A549 (cell line): ENCODE measurements around the gene CNTNAP2. TPM values are rescaled to one million over a fixed set of nuclear protein-coding genes. Genes with fewer than 3 reads are reported as not detected.

ENCODE experiments used
- ATAC-seq, 2 experiments: fragments of 200-7000 bp in 1 of 2; fragments of >200 bp in 1 of 2; cut with Nextera tagmentation in 1 of 2; cut with Tn5 transposase in 1 of 2; 3 replicates each; pipeline versions ENCODE4 v1.8.0 to v1.9.1; 2018 to 2020; ENCODE audit warnings: mild to moderate bottlenecking in 1 of 2, moderate library complexity in 1 of 2
- CTCF ChIA-PET: fragments of 300-600 bp; sonication (Branson Sonifier 250); formaldehyde crosslinking; extraction: SDS; loops from one replicate; lab custom pipeline; 2021; ENCODE audit warnings: antibody characterized with exemption, inconsistent platforms; lab: Yijun Ruan, JAX
- POLR2A ChIA-PET: fragments of 350-600 bp; formaldehyde crosslinking; extraction: SDS; loops from one replicate; lab custom pipeline; 2021; ENCODE audit warnings: antibody characterized with exemption, inconsistent platforms; lab: Yijun Ruan, JAX
- DNase-seq, 2 experiments: peaks; one replicate each; pipeline versions ENCODE4 v3.0.0 to v3.0.0-alpha.2; 2011 to 2016; ENCODE audit warnings: low read depth in 1 of 2, low spot score in 1 of 2
- FAIRE-seq: peaks from 2 replicates; lab custom pipeline; 2011; peaks lifted over from hg19 to GRCh38; lab: Jason Lieb, UNC
- H3K27ac ChIP-seq, 2 experiments: fragments of >200 bp; sonication (Bioruptor Twin); formaldehyde crosslinking; 3 replicates each; pipeline ENCODE4 v1.5.1; 2016 to 2017
- H3K4me1 ChIP-seq: fragments of >200 bp; sonication (Bioruptor Twin); formaldehyde crosslinking; 3 replicates; pipeline ENCODE4 v1.6.1; 2016
- H3K4me2 ChIP-seq: fragments of >200 bp; sonication (Bioruptor Twin); formaldehyde crosslinking; 3 replicates; pipeline ENCODE4 v1.6.1; 2016
- H3K4me3 ChIP-seq: fragments of >200 bp; sonication (Bioruptor Twin); formaldehyde crosslinking; 3 replicates; pipeline ENCODE4 v1.5.1; 2016
- H3K9me3 ChIP-seq: fragments of >200 bp; sonication (Bioruptor Twin); formaldehyde crosslinking; 3 replicates; pipeline ENCODE4 v1.6.1; 2016
- CBX2 ChIP-seq: fragments of 200-600 bp; sonication (generic); IDR thresholded peaks from 2 replicates; pipeline ENCODE4 v1.6.1; 2016; ENCODE audit warnings: low read depth, mild to moderate bottlenecking, borderline replicate concordance
- EP300 ChIP-seq, 2 experiments: fragments of >200 bp; sonication (Bioruptor Twin); formaldehyde crosslinking; IDR thresholded peaks; 2 replicates in 1 of 2; 3 replicates in 1 of 2; pipeline ENCODE4 v1.6.1; 2016 to 2017
- FOSL2 ChIP-seq, 2 experiments: fragments of 450-650 bp in 1 of 2; fragments of >200 bp in 1 of 2; sonication (Bioruptor Twin) in 1 of 2; formaldehyde crosslinking; IDR thresholded peaks; 2 replicates each; pipeline versions ENCODE4 v1.5.0 to v1.6.1; 2016 to 2020; ENCODE audit warnings: mild to moderate bottlenecking in 1 of 2, moderate library complexity in 1 of 2
- HEYL ChIP-seq: fragments of 250-450 bp; sonication (Bioruptor Pico); IDR thresholded peaks from 2 replicates; pipeline ENCODE4 v1.8.0; 2021; ENCODE audit warnings: mild to moderate bottlenecking, moderate library complexity
- HMGXB4 ChIP-seq: fragments of 250-450 bp; sonication (Bioruptor Pico); IDR thresholded peaks from 2 replicates; pipeline ENCODE4 v1.5.0; 2021; ENCODE audit warnings: mild to moderate bottlenecking, moderate library complexity, borderline replicate concordance
- HOXB5 ChIP-seq: fragments of 250-450 bp; sonication (Bioruptor Pico); IDR thresholded peaks from 2 replicates; pipeline ENCODE4 v1.5.0; 2020; ENCODE audit warnings: mild to moderate bottlenecking, moderate library complexity
- KDM5A ChIP-seq: fragments of 200-600 bp; sonication (generic); IDR thresholded peaks from 2 replicates; pipeline ENCODE4 v1.6.1; 2016; ENCODE audit warnings: antibody characterized with exemption, mild to moderate bottlenecking
- MAFK ChIP-seq: fragments of 450-650 bp; IDR thresholded peaks from 2 replicates; pipeline ENCODE4 v1.6.1; 2014; ENCODE audit not compliant: partially characterized antibody
- MAX ChIP-seq: IDR thresholded peaks from 2 replicates; pipeline ENCODE4 v1.6.1; 2012
- MYC ChIP-seq: IDR thresholded peaks from 2 replicates; pipeline ENCODE4 v1.6.1; 2012; ENCODE audit warnings: mild to moderate bottlenecking, inconsistent platforms, low read length, improper control_type of control experiment, borderline replicate concordance
- PBX3 ChIP-seq: IDR thresholded peaks from 2 replicates; pipeline ENCODE4 v1.6.1; 2012
- PHF8 ChIP-seq: fragments of 200-600 bp; sonication (generic); IDR thresholded peaks from 2 replicates; pipeline ENCODE4 v1.6.1; 2016; ENCODE audit warnings: low read depth, mild to moderate bottlenecking, antibody characterized with exemption, moderate library complexity, borderline replicate concordance
- POLR2AphosphoS2 ChIP-seq: conservative IDR thresholded peaks from 2 replicates; pipeline ENCODE4 v1.6.1; 2012; ENCODE audit warnings: low read length, improper control_type of control experiment, inconsistent platforms
- RFX5 ChIP-seq: fragments of 450-650 bp; IDR thresholded peaks from 2 replicates; pipeline ENCODE4 v1.7.1; 2014; ENCODE audit warnings: antibody characterized with exemption, mild to moderate bottlenecking, moderate library complexity
- RNF2 ChIP-seq: fragments of 200-600 bp; sonication (generic); IDR thresholded peaks from 2 replicates; pipeline ENCODE4 v1.6.1; 2016; ENCODE audit warnings: low read depth, mild to moderate bottlenecking, antibody characterized with exemption, moderate library complexity, borderline replicate concordance
- TFCP2L1 ChIP-seq: fragments of 250-450 bp; sonication (Bioruptor Pico); IDR thresholded peaks from 2 replicates; pipeline ENCODE4 v1.5.0; 2021; ENCODE audit warnings: mild to moderate bottlenecking
- ZC3H11A ChIP-seq: fragments of 450-650 bp; IDR thresholded peaks from 2 replicates; pipeline ENCODE4 v1.6.1; 2014; ENCODE audit warnings: antibody characterized with exemption, mild to moderate bottlenecking
- ZFP36 ChIP-seq: fragments of 450-650 bp; IDR thresholded peaks from 2 replicates; pipeline ENCODE4 v1.6.1; 2014; ENCODE audit warnings: borderline replicate concordance; ENCODE audit not compliant: partially characterized antibody
- ZNF302 ChIP-seq: fragments of 250-450 bp; sonication (Bioruptor Pico); IDR thresholded peaks from 2 replicates; pipeline ENCODE4 v1.9.0; 2021; ENCODE audit warnings: inconsistent platforms, mild to moderate bottlenecking, moderate library complexity
- ZSCAN20 ChIP-seq: fragments of 250-450 bp; sonication (Bioruptor Pico); IDR thresholded peaks from 2 replicates; pipeline ENCODE4 v1.8.0; 2022; ENCODE audit warnings: mild to moderate bottlenecking, moderate library complexity
- WGBS: methylation state at CpG from one replicate; pipeline ENCODE4 v1.1.6; 2017; ENCODE audit errors: missing lambda C conversion rate; 5-methylcytosine and 5-hydroxymethylcytosine counted together
- polyA plus RNA-seq, 4 experiments: library from polyadenylated mRNA; depleted of rRNA in 3 of 4; stranded (reverse); fragments of >200 nt; fragmentation: RNase III in 1 of 4; extraction: RNeasy Plus Mini Kit Qiagen cat#74134 plus additional on column Dnase treatment in 1 of 4; gene quantifications; 2 replicates in 3 of 4; 3 replicates in 1 of 4; pipeline ENCODE4 v1.2.3, GENCODE V29; 2011 to 2017

The CNTNAP2 gene
- polyA plus RNA-seq, 2 of the 4 experiments (the other 2 are of a cell fraction), result 0.05 to 0.13 TPM

- Histone ChIP-seq H3K4me2 (no peak overlapping the region), H3K27ac (no peak overlapping the region), H3K4me3 (no peak overlapping the region), H3K4me1 (no peaks in the 10 kb centered on the region), H3K9me3 (peaks cover 4% of the 10 kb centered on the region; the same call in 2 of the 3 replicates)
- POLR2A ChIA-PET, result no interaction called here
- TF ChIP-seq TFCP2L1 (CRISPR knock-in tag), result no peak
- no peak for DNase-seq
- ATAC-seq, result no peak
- FAIRE-seq, result no peak
- WGBS, result 6% methylated on average over 4 of the region's 4 CpGs
- CTCF ChIA-PET, result no interaction called here
These were observed 1799.2 kb downstream of the CNTNAP2 start for GRCh38 chr7:147915781-147916180.

- DNase-seq (no peak), FAIRE-seq (no peak), ATAC-seq (no peak)
- H3K4me2 ChIP-seq, result no peak overlapping the region
- no peak overlapping the region for H3K27ac ChIP-seq
- H3K4me3 ChIP-seq, result no peak overlapping the region
- CTCF ChIA-PET, result no interaction called here
- POLR2A ChIA-PET, result no interaction called here
- no peaks in the 10 kb centered on the region for H3K4me1 ChIP-seq
- TF ChIP-seq PHF8 (no peak), MAFK (peak; percentile 35)
- peaks cover 4% of the 10 kb centered on the region; the same call in 2 of the 3 replicates for H3K9me3 ChIP-seq
- WGBS, result 17% methylated on average over 4 of the region's 4 CpGs
These were observed 1800.0 kb downstream of the CNTNAP2 start for GRCh38 chr7:147916573-147916972.

GRCh38 chr7:147923841-147924240, 1807.2 kb downstream of the CNTNAP2 start:
- no peaks in the 10 kb centered on the region for H3K4me1 ChIP-seq
- POLR2A ChIA-PET, result no interaction called here
- ATAC-seq, result no peak
- no peak overlapping the region for H3K4me3 ChIP-seq
- peaks cover 4% of the 10 kb centered on the region; the same call in 1 of the 3 replicates for H3K9me3 ChIP-seq
- no peak for FAIRE-seq
- TF ChIP-seq HOXB5 (CRISPR knock-in tag), result no peak
- TF ChIP-seq CBX2, result no peak
- no peak for TF ChIP-seq EP300 (IDR thresholded peaks at IDR 0.05)
- TF ChIP-seq, all 56 proteins: peak for 0
- CTCF ChIA-PET, result no interaction called here
- no peak overlapping the region for H3K4me2 ChIP-seq
- WGBS, result 36% methylated on average over 3 of the region's 3 CpGs
- no peak for DNase-seq
- H3K27ac ChIP-seq, result no peak overlapping the region

- ATAC-seq (no peak), DNase-seq (no peak), FAIRE-seq (no peak)
- Histone ChIP-seq H3K9me3 (no peaks in the 10 kb centered on the region), H3K4me1 (no peaks in the 10 kb centered on the region), H3K4me3 (no peak overlapping the region), H3K27ac (no peak overlapping the region), H3K4me2 (no peak overlapping the region)
- TF ChIP-seq RNF2, result no peak
- no peak for TF ChIP-seq RFX5
- no peak for TF ChIP-seq FOSL2 (IDR thresholded peaks at IDR 0.05)
- TF ChIP-seq FOSL2 (CRISPR knock-in tag; IDR thresholded peaks at IDR 0.05), result no peak
- no peak for TF ChIP-seq PBX3
- TF ChIP-seq MAX, result no peak
- TF ChIP-seq MYC, result no peak
- TF ChIP-seq POLR2AphosphoS2, result no peak
- TF ChIP-seq ZFP36, result no peak
- no peak for TF ChIP-seq HEYL (CRISPR knock-in tag)
- TF ChIP-seq HMGXB4 (CRISPR knock-in tag), result no peak
- TF ChIP-seq ZC3H11A, result no peak
- no peak for TF ChIP-seq KDM5A
- no peak for TF ChIP-seq ZNF302 (CRISPR knock-in tag)
- TF ChIP-seq ZSCAN20 (CRISPR knock-in tag), result no peak
- ChIA-PET CTCF (no interaction called here), POLR2A (no interaction called here)
- WGBS, result 5% methylated on average over 4 of the region's 4 CpGs
These were observed 1820.8 kb downstream of the CNTNAP2 start for GRCh38 chr7:147937428-147937827.
